ENCODE data around the gene SLC5A6.

The SLC5A6 gene

DNA sequence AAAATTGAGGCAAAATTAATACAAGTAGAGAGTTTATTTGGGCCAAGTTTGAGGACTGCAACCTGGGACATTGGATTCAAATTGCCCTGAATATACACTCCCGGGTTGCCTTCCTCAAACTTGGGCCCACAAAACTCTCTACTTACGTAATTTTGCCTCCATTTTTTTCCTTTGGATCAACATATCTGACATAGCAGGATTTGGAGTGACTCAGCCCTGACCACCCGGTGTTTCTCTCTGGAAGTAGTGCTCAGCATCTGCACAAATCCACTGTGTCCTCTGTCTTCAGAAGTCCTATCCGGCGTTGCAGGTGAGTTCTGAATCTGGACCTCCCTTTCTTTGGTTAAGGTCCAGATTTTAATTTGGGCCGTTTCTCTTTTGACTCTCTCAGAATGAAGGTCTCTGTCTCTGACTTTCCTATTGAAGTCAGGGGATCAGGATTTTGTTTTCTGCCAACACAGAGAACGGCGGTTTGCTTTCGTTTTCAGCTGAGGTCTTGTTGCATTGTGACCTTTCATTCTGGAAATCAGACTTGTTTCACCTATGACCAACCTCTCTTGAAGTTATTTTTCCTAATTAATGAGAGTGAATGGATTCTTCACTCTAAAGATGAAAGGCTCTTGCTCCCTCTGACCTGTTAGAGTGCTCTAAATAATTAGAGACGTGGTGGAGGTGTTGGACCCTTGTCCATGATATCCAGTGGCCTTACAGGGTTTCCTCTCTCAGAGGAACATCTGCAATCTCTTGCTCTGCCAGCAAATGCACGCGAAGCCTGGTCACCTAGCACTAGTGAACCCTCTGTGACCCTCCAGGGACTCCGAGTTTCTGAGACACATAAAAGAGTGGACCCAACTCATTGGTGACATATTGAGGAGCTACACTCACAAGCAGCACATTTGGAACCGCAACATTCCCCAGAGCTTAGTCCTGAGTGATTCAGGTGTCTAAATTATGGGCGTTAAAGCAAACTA lies 49.6 kb downstream of the SLC5A6 start:
- no peak overlapping the region for H3K4me3 ChIP-seq (ENCODE audit: low read depth in 1 of 2, low read length in 1 of 2)

DNA sequence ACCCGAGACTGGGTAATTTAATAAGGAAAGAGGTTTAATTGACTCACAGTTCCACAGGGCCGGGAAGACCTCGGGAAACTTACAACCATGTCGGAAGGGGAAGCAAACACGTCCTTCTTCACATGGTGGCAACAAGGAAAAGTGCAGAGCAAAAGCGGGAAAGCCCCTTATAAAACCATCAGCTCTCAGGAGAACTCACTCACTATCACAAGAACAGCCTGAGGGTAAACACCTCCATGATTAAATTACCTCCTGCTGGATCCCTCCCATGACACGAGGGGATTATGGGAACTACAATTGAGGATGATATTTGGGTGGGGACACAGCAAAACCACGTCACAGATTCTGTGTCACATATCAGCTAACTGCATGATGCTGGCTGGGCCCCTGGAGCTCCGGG lies 51.9 kb downstream of the SLC5A6 start:
- no peaks in the 10 kb centered on the region for H3K9me3 ChIP-seq
- no peak overlapping the region for H3K27ac ChIP-seq
- H3K4me3 ChIP-seq (ENCODE audit: low read depth in 1 of 2, low read length in 1 of 2), result no peak overlapping the region
- TF ChIP-seq, protein P1, sequence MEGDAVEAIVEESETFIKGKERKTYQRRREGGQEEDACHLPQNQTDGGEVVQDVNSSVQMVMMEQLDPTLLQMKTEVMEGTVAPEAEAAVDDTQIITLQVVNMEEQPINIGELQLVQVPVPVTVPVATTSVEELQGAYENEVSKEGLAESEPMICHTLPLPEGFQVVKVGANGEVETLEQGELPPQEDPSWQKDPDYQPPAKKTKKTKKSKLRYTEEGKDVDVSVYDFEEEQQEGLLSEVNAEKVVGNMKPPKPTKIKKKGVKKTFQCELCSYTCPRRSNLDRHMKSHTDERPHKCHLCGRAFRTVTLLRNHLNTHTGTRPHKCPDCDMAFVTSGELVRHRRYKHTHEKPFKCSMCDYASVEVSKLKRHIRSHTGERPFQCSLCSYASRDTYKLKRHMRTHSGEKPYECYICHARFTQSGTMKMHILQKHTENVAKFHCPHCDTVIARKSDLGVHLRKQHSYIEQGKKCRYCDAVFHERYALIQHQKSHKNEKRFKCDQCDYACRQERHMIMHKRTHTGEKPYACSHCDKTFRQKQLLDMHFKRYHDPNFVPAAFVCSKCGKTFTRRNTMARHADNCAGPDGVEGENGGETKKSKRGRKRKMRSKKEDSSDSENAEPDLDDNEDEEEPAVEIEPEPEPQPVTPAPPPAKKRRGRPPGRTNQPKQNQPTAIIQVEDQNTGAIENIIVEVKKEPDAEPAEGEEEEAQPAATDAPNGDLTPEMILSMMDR (IDR thresholded peaks at IDR 0.05), result no peak
- no peaks in the 10 kb centered on the region for H3K27me3 ChIP-seq
- no peaks in the 10 kb centered on the region for H3K36me3 ChIP-seq
- H3K4me1 ChIP-seq (ENCODE audit: control insufficient read depth in 1 of 2, insufficient read depth in 1 of 2, low read depth in 1 of 2, low read length in 1 of 2), result no peaks in the 10 kb centered on the region

More for the DNA sequence above, 49.6 kb downstream of the SLC5A6 start:
- Histone ChIP-seq H3K36me3 (no peaks in the 10 kb centered on the region), H3K4me1 (ENCODE audit: control insufficient read depth in 1 of 2, insufficient read depth in 1 of 2, low read depth in 1 of 2, low read length in 1 of 2) (no peaks in the 10 kb centered on the region), H3K27me3 (no peaks in the 10 kb centered on the region), H3K9me3 (no peaks in the 10 kb centered on the region), H3K27ac (no peak overlapping the region)
- TF ChIP-seq, protein P1 (IDR thresholded peaks at IDR 0.05), result no peak

DNA sequence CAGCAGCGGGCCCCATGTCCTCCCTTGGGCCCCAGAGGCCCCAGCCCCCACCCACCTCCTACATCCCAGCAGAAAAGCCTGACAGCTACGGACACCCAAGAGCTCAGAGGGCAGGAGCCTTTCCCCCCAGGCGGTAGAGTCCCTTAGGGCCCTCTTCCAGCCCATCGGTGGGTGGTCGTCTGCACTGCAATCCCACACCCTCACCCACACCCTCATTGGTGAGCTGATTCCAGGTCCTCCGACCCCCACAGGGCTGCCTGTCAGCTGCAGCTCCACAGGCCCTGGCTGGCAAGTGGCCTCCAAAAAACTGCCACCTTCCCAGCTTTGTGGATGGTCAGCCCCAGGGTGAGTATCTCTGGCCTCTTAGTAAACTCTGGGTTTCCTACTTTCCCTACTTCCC lies 52.8 kb downstream of the SLC5A6 start:
- Histone ChIP-seq H3K9me3 (no peaks in the 10 kb centered on the region), H3K36me3 (no peaks in the 10 kb centered on the region), H3K4me1 (ENCODE audit: control insufficient read depth in 1 of 2, insufficient read depth in 1 of 2, low read depth in 1 of 2, low read length in 1 of 2) (no peaks in the 10 kb centered on the region), H3K4me3 (ENCODE audit: low read depth in 1 of 2, low read length in 1 of 2) (no peak overlapping the region), H3K27me3 (no peaks in the 10 kb centered on the region), H3K27ac (no peak overlapping the region)
- TF ChIP-seq, protein P1 (IDR thresholded peaks at IDR 0.05), result no peak

DNA sequence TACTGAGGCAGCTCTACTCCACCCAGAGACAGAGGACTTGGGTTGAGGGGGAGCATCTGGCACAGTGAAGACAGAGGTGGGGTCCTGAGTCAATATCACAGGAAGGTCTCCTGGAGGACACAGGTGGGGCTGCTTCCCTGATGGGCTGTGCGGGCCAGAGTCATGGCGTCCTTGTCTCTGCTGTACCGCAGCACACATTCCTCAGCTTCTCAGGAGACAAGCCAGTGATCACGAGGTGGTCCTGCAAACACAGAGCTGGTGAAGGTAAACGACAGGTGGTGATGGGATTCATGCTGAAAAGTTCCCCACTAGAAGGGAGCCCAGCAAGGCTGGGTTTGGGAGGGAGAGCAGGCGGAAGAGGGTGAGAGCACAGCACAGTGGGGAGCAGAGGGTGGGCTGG lies 53.6 kb downstream of the SLC5A6 start:
- no peaks in the 10 kb centered on the region for H3K27me3 ChIP-seq
- no peak overlapping the region for H3K4me3 ChIP-seq (ENCODE audit: low read depth in 1 of 2, low read length in 1 of 2)
- TF ChIP-seq, protein P1 (IDR thresholded peaks at IDR 0.05), result no peak
- H3K27ac ChIP-seq, result no peak overlapping the region
- H3K4me1 ChIP-seq (ENCODE audit: control insufficient read depth in 1 of 2, insufficient read depth in 1 of 2, low read depth in 1 of 2, low read length in 1 of 2), result no peaks in the 10 kb centered on the region
- H3K9me3 ChIP-seq, result no peaks in the 10 kb centered on the region
- no peaks in the 10 kb centered on the region for H3K36me3 ChIP-seq

DNA sequence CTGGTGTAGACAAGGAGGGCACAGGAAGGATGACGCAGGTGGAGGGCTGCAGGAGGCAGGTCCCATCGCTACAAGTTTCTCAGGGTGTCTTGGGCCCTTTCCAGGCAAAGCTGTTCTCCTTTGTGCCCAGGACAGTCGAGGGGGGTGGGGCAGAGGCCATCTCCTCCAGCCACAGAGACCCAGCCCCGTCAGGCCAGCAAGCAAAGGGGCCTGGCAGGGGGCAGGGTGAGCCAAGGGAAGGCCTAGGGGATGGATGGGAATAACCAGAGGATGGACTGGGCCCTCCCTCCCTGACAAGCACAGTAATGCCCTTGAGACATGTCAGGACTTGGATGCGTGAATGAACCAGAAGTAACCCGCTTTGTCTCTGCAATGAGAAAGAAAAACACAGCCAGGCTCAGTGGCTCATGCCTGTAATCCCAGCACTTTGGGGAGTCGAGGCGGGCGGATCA lies 57.0 kb downstream of the SLC5A6 start:
- no peak overlapping the region for H3K27ac ChIP-seq
- H3K36me3 ChIP-seq, result no peaks in the 10 kb centered on the region
- no peaks in the 10 kb centered on the region for H3K9me3 ChIP-seq
- TF ChIP-seq, protein P1 (IDR thresholded peaks at IDR 0.05), result no peak
- no peaks in the 10 kb centered on the region for H3K4me1 ChIP-seq (ENCODE audit: control insufficient read depth in 1 of 2, insufficient read depth in 1 of 2, low read depth in 1 of 2, low read length in 1 of 2)
- no peak overlapping the region for H3K4me3 ChIP-seq (ENCODE audit: low read depth in 1 of 2, low read length in 1 of 2)
- H3K27me3 ChIP-seq, result no peaks in the 10 kb centered on the region

Data from neutrophil (primary cell).